Activated CD8-positive, alpha-beta T cell treated with anti-CD3 and anti-CD28 coated beads for 36 hours (primary cell): ENCODE data around the gene DNAAF9. TPM values are rescaled to one million over a fixed set of nuclear protein-coding genes. Genes with fewer than 3 reads are reported as not detected.

ENCODE experiments used
- ATAC-seq: fragments of 200-7000 bp; cut with Tn5 transposase; one replicate; pipeline ENCODE4 v1.10.0; 2021; ENCODE audit warnings: mild to moderate bottlenecking, moderate library complexity
- CTCF ChIA-PET: fragments of 350-600 bp; sonication (Branson Sonifier 250); formaldehyde crosslinking; loops from one replicate; lab custom pipeline; 2021; ENCODE audit warnings: antibody characterized with exemption; lab: Charles Lee
- POLR2A ChIA-PET: fragments of 350-600 bp; sonication (Branson Sonifier 250); formaldehyde crosslinking; loops from one replicate; lab custom pipeline; 2021; ENCODE audit warnings: antibody characterized with exemption; lab: Charles Lee
- DNase-seq: peaks from one replicate; pipeline ENCODE4 v3.0.0-alpha.2; 2020
- H3K27ac Mint-ChIP-seq: one replicate; pipeline ENCODE4 v1.8.0; 2021; ENCODE audit warnings: mild to moderate bottlenecking, mixed read lengths
- H3K27me3 Mint-ChIP-seq: one replicate; pipeline ENCODE4 v1.8.0; 2021; ENCODE audit warnings: mixed read lengths
- H3K36me3 Mint-ChIP-seq: one replicate; pipeline ENCODE4 v1.8.0; 2021; ENCODE audit warnings: low read depth, mixed read lengths
- H3K4me1 Mint-ChIP-seq: one replicate; pipeline ENCODE4 v1.8.0; 2021; ENCODE audit warnings: low read depth, mixed read lengths
- H3K4me3 Mint-ChIP-seq: one replicate; pipeline ENCODE4 v1.8.0; 2021; ENCODE audit warnings: mild to moderate bottlenecking, moderate library complexity, mixed read lengths
- H3K9me3 Mint-ChIP-seq: one replicate; pipeline ENCODE4 v1.8.0; 2021; ENCODE audit warnings: mixed read lengths
- CTCF ChIP-seq: fragments of 200-600 bp; IDR thresholded peaks from one replicate; pipeline ENCODE4 v1.8.0; 2022; ENCODE audit warnings: antibody characterized with exemption, mild to moderate bottlenecking
- intact Hi-C: fragments of 100-400 bp; cut with micrococcal nuclease; formaldehyde crosslinking; loops from one replicate; pipeline ENCODE4 v1.10.0; 2022
- total RNA-seq, 2 experiments: library from RNA; stranded (reverse); gene quantifications; one replicate each; pipeline ENCODE4 v1.2.3, GENCODE V29; 2021

Gene DNAAF9
- total RNA-seq, 2 experiments from 2014 or later, result 1.4 to 1.7 TPM

GRCh38 chr20:3371754-3372153, 35.7 kb downstream of the DNAAF9 start:
- DNase-seq (no peak), ATAC-seq (no peak)
- no peak for TF ChIP-seq CTCF
- peaks cover 4% of the 10 kb centered on the region for H3K36me3 Mint-ChIP-seq
- H3K4me1 Mint-ChIP-seq, result peaks cover 3% of the 10 kb centered on the region
- H3K27ac Mint-ChIP-seq, result no peak overlapping the region
- CTCF ChIA-PET, result no interaction called here
- H3K4me3 Mint-ChIP-seq, result no peak overlapping the region
- H3K9me3 Mint-ChIP-seq, result no peaks in the 10 kb centered on the region
- H3K27me3 Mint-ChIP-seq, result no peaks in the 10 kb centered on the region
- POLR2A ChIA-PET, result no interaction called here
- intact Hi-C loops, result no loop called here

- no peaks in the 10 kb centered on the region for H3K27me3 Mint-ChIP-seq
- H3K9me3 Mint-ChIP-seq, result no peaks in the 10 kb centered on the region
- H3K4me1 Mint-ChIP-seq, result peaks cover 3% of the 10 kb centered on the region
- H3K27ac Mint-ChIP-seq, result no peak overlapping the region
- ATAC-seq (no peak), DNase-seq (no peak)
- H3K36me3 Mint-ChIP-seq, result no peaks in the 10 kb centered on the region
- CTCF ChIA-PET, result no interaction called here
- no peak overlapping the region for H3K4me3 Mint-ChIP-seq
- TF ChIP-seq CTCF, result no peak
- POLR2A ChIA-PET, result interaction anchor here (0.6 to 1.0 kb wide), 2 partner anchors 120 to 307 kb away, joined by 3 to 4 read pairs; no protein-coding TSS in a partner anchor
- intact Hi-C loops, result no loop called here
Observed at GRCh38 chr20:3367089-3367488, 40.4 kb downstream of the DNAAF9 start.

- Mint-ChIP-seq H3K27ac (no peak overlapping the region), H3K4me1 (peaks cover 3% of the 10 kb centered on the region), H3K4me3 (no peak overlapping the region), H3K9me3 (no peaks in the 10 kb centered on the region), H3K27me3 (no peaks in the 10 kb centered on the region), H3K36me3 (no peaks in the 10 kb centered on the region)
- POLR2A ChIA-PET, result interaction anchor here (0.8 kb wide), 1 partner anchor 18 kb away, joined by 4 read pairs; no protein-coding TSS in a partner anchor
- no peak for TF ChIP-seq CTCF
- ATAC-seq, result no peak
- CTCF ChIA-PET, result no interaction called here
- DNase-seq, result no peak
- intact Hi-C loops, result no loop called here
Observed at GRCh38 chr20:3364323-3365013, 43.0 kb downstream of the DNAAF9 start.

GRCh38 chr20:3360752-3361151, 46.7 kb downstream of the DNAAF9 start:
- no peak for TF ChIP-seq CTCF
- Mint-ChIP-seq H3K27me3 (no peaks in the 10 kb centered on the region), H3K4me1 (no peaks in the 10 kb centered on the region), H3K36me3 (no peaks in the 10 kb centered on the region), H3K9me3 (no peaks in the 10 kb centered on the region), H3K4me3 (no peak overlapping the region), H3K27ac (no peak overlapping the region)
- ATAC-seq, result no peak
- ChIA-PET POLR2A (no interaction called here), CTCF (interaction anchor here (0.6 kb wide), 1 partner anchor 195 kb away, joined by 3 read pairs; no protein-coding TSS in a partner anchor)
- DNase-seq, result no peak
- intact Hi-C loops, result no loop called here

- Mint-ChIP-seq H3K27ac (no peak overlapping the region), H3K4me3 (no peak overlapping the region), H3K27me3 (no peaks in the 10 kb centered on the region), H3K9me3 (no peaks in the 10 kb centered on the region), H3K36me3 (no peaks in the 10 kb centered on the region), H3K4me1 (no peaks in the 10 kb centered on the region)
- no peak for ATAC-seq
- POLR2A ChIA-PET, result no interaction called here
- DNase-seq, result no peak
- CTCF ChIA-PET, result no interaction called here
- TF ChIP-seq CTCF, result no peak
- intact Hi-C loops, result no loop called here
Observed at GRCh38 chr20:3358676-3359340, 48.7 kb downstream of the DNAAF9 start.
